ENCODE results near the gene ERGIC3.

ERGIC3 gene

DNA sequence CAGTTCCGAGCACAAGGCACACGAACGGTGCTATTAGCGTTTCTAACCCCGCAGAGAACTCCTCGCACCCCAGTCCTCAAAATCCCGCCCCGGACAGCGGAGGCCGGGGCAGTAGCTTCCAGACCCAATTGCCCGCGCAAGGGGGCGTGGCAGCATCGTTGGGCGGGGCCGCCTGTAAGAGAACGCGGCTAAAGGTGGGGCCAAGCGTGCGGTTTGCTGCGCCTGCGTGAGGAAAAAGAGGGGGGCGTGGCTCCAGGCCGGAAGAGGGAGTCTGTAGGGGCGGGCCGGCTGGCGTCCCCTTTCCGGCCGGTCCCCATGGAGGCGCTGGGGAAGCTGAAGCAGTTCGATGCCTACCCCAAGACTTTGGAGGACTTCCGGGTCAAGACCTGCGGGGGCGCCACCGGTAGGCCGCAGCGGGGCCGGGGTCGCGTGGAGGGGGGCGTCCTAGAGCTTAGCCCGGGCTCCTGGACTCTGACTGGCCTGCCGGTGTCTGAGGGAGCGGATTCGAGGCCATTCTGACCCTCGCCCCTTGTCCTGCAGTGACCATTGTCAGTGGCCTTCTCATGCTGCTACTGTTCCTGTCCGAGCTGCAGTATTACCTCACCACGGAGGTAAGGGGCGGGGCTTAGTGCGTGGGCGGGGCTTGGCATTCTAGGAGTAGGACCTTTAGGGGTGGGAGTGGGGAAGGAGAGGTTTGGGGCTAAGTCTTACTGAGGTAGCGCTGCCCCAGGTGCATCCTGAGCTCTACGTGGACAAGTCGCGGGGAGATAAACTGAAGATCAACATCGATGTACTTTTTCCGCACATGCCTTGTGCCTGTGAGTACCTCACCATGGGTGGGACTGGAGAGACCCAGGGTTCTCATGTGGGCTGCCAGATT, at the start of gene ERGIC3:
Gene ERGIC3, plus strand, starts transcription at position 296 of the 880 bp plus-strand sequence. Its CDS starts 20 bp downstream, at position 316.
- DNase-seq (ENCODE audit: low read depth in 1 of 2, low spot score in 1 of 2): peak; percentile 93 to 96

DNA sequence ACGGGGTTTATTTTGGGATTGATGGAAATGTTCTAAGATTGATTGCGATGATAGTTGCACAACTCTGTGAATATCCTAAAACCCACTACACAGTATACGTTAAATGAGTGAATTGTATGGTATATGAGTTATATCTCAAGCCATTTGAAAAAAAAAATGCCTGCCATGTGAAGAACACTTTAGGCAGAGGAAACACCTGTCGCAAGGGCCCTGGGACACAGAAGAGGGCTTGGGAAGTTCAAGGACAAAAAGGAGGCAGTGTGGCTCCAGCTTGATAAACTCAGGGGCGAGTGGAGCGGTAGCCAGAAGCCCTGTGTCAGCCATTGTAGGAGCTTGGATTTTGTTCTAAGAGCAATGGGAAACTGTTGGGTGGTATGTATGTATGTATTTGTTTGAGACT, 49.5 kb upstream of the ERGIC3 start:
- no peak for DNase-seq (ENCODE audit: low read depth in 1 of 2, low spot score in 1 of 2)

DNA sequence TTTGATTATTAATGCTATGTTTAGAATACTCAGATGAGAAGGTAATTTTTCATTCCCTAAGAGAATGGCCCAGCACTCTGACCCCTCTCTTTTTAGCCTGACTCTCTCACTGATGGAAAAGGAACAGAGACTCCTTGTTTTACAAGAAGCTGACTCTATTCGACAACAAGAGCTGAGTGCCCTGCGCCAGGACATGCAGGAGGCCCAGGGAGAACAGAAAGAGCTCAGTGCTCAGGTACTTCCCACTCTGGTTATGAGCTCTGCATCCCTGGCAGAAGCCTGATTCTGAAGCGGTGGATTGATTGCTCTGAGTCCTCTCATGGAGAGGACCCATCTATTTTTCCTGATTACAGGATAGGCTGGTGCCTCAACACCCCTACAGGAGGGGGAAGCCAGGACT, 45.4 kb upstream of the ERGIC3 start:
- no peak for DNase-seq (ENCODE audit: low read depth in 1 of 2, low spot score in 1 of 2)

DNA sequence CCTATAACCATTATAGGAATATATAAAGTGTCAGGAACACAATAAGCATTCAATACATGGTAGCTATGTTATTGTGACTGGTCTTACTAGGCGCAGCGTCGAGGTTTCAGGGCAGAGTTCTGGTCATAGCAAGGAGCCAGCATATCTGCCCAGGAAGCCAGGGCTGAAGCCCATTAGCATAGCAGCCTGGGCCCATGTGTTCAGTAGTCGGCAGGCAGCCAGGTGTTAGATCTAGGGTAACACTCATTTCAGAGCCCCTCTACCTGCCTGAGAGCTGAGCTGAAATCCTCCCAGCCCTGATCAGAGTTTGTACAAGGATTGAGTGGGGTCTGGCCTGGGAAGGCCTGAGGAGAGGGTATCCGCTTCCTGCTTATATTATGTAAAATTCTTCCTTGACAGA, 44.6 kb upstream of the ERGIC3 start:
- no peak for DNase-seq (ENCODE audit: low read depth in 1 of 2, low spot score in 1 of 2)

DNA sequence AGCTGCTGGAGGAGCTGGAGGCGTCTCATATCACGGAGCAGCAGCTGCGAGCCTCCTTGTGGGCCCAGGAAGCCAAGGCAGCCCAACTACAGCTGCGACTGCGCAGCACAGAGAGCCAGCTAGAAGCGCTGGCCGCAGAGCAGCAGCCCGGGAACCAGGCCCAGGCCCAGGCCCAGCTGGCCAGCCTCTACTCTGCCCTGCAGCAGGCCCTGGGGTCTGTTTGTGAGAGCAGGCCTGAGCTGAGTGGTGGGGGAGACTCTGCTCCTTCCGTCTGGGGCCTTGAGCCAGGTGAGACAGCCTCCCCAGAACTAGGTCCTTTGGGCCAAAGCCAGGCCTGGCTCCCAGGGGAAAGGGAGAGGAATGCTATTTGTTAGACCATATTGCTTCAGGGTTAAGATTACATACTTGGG, 44.1 kb upstream of the ERGIC3 start:
- no peak for DNase-seq (ENCODE audit: low read depth in 1 of 2, low spot score in 1 of 2)

DNA sequence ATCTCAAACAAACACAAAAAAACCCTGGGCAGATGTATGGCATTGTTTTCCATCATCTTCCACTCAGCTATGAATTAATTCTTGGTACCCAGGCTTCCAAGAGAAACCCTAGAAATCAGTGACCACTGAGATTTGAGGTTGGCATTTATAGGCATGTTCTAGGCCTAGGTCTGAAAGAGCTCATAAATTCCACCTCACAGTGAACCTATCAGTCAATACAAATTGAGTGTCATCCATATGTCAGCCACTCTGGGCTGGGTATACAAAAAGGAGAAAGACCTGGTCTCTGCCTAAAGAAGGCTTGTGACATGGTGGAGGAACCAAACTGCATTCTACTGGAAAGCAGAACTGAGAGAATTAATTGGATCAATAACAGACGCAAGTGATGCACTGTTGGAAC, 42.6 kb upstream of the ERGIC3 start:
- DNase-seq (ENCODE audit: low read depth in 1 of 2, low spot score in 1 of 2): no peak

DNA sequence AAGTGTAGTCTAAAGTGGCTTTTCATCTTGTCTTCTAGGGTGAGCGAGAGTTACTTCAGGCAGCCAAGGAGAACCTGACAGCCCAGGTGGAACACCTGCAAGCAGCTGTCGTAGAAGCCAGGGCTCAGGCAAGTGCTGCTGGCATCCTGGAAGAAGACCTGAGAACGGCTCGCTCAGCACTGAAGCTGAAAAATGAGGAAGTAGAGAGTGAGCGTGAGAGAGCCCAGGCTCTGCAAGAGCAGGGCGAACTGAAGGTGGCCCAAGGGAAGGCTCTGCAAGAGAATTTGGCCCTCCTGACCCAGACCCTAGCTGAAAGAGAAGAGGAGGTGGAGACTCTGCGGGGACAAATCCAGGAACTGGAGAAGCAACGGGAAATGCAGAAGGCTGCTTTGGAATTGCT, 39.5 kb upstream of the ERGIC3 start:
- no peak for DNase-seq (ENCODE audit: low read depth in 1 of 2, low spot score in 1 of 2)

DNA sequence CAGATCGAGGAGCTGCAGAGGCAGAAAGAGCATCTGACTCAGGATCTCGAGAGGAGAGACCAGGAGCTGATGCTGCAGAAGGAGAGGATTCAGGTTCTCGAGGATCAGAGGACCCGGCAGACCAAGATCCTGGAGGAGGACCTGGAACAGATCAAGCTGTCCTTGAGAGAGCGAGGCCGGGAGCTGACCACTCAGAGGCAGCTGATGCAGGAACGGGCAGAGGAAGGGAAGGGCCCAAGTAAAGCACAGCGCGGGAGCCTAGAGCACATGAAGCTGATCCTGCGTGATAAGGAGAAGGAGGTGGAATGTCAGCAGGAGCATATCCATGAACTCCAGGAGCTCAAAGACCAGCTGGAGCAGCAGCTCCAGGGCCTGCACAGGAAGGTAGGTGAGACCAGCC, 38.6 kb upstream of the ERGIC3 start:
- DNase-seq (ENCODE audit: low read depth in 1 of 2, low spot score in 1 of 2): no peak

DNA sequence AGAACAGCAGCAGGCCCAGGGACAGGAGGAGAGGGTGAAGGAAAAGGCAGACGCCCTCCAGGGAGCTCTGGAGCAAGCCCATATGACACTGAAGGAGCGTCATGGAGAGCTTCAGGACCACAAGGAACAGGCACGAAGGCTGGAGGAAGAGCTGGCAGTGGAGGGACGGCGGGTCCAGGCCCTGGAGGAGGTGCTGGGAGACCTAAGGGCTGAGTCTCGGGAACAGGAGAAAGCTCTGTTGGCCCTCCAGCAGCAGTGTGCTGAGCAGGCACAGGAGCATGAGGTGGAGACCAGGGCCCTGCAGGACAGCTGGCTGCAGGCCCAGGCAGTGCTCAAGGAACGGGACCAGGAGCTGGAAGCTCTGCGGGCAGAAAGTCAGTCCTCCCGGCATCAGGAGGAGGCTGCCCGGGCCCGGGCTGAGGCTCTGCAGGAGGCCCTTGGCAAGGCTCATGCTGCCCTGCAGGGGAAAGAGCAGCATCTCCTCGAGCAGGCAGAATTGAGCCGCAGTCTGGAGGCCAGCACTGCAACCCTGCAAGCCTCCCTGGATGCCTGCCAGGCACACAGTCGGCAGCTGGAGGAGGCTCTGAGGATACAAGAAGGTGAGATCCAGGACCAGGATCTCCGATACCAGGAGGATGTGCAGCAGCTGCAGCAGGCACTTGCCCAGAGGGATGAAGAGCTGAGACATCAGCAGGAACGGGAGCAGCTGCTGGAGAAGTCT, 37.9 kb upstream of the ERGIC3 start:
- DNase-seq (ENCODE audit: low read depth in 1 of 2, low spot score in 1 of 2): no peak

DNA sequence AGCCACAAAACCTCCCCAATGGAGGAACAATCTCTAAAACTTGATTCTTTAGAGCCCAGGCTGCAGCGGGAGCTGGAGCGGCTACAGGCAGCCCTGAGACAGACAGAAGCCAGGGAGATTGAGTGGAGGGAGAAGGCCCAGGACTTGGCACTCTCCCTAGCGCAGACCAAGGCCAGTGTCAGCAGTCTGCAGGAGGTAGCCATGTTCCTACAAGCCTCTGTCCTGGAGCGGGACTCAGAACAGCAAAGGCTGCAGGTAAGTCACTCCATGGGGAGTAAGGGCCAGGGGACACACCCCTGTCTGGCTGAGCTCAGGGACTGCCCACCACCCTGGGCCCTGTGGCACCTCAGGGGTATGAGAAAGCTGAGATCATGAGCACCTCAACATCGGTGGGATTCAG, 37.1 kb upstream of the ERGIC3 start:
- DNase-seq (ENCODE audit: low read depth in 1 of 2, low spot score in 1 of 2): no peak

DNA sequence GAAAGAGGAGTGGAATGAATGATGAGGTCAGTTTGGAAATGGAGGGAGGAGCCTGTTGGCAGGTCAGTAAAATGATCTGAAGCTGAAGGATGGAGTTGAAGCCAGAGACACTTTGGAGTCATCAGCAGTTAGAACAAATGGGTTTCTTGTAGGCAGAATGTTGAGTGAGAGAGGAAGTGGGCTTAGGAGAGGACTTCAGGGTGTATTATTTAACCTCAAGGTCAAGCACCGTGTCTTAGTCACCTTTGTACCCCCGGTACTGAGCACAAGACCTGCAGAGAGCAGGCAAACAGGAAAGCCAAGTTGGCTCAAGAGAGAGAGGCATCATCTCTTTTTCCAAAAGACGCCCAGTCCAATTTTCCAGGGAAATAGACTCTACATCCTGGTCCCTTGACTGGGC, 35.7 kb upstream of the ERGIC3 start:
- DNase-seq (ENCODE audit: low read depth in 1 of 2, low spot score in 1 of 2): no peak

DNA sequence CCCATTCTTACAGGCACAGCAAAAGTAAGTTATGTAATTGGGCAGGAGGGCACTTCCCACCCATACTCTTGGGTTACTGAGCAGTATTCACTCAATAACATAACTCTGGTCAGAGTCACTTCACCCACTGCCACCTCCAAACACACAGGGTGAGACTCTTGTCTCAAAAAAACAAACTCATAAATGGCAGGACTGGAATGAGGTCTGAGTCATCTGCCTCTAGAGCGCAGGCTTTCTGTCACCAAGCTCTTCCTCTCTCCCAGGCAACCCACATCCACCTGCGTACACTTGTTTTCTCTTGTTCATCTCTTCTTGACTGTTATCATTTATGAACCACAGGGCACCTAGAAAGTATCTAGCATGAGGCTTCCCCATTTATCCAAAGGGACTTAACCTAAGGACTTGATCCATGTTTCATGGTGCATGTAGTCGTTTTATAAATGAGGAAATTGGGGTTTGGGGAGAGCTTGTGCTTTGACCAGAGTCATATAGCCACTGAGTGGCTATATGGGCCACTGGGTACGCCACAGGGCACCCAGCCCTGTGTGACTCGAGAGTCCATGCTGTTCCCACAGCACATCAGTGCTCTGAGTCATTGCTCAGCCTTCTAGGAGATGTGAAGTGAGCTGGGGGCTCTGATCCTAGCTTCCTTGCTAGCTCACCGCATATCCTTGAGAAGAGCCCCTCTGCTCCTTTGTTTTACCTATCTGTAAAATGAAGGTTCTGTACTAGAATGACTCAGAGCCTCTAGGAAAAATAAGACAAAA, 34.8 kb upstream of the ERGIC3 start:
- no peak for DNase-seq (ENCODE audit: low read depth in 1 of 2, low spot score in 1 of 2)

DNA sequence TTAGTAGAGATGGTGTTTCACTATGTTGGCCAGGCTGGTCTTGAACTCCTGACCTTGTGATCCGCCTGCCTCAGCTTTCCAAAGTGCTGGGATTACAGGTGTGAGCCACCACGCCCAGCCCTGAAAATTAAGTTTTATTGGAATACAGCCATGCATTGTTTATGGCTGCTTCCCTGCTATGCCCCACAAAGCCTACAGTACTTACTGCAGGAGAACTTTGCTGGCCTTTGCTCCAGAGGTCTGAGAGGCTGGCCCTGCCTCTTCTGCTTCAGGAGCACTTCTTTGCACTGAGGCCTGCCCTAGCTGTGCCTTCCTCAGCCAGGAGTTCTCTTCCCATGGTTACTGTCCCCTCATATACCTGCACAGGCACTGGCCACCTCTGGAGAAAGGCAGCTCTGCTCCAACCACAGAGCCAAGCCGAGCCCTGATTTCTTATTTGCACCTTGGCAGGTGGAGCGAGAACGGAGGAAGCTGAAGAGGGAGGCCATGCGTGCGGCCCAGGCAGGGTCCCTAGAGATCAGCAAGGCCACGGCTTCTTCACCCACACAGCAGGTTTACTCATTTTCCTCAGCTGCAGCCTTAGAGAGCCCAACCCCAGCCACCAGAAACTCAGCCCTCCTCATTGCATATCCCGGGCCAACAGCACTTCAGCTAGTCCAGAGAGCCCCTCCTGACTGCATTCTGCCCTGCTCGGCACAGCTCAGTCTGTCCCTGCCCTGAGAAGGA, 33.2 kb upstream of the ERGIC3 start:
- DNase-seq (ENCODE audit: low read depth in 1 of 2, low spot score in 1 of 2): no peak

DNA sequence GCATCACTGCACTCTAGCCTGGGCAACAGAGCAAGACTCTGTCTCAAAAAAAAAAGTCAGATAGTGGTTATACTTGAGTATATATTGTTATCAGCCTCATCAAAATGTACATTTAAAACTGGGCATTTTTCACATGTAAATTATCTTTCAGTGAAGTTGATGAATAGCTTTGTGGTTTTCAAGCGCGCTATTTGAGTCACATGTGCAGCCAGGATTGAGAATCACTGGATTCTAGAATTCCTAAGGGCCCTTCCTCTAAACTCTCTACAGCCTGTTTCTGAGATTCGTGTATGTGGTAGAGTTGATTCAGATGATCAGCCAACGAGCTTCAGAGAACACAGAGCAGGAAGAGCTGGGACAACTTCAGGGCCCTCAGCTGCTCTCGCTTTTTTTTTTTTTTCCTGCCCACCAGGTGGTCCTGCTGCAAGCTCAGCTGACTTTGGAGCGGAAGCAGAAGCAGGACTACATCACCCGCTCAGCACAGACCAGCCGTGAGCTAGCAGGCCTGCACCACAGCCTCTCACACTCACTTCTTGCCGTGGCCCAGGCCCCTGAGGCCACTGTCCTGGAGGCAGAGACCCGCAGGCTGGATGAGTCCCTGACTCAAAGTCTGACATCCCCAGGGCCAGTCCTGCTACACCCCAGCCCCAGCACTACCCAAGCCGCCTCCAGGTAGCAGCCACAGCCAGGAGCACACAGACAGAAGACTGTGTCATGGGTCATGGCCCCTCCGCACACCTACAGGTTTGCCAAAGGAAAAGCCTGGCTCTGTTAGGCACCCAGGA, 30.7 kb upstream of the ERGIC3 start:
- DNase-seq (ENCODE audit: low read depth in 1 of 2, low spot score in 1 of 2): no peak

DNA sequence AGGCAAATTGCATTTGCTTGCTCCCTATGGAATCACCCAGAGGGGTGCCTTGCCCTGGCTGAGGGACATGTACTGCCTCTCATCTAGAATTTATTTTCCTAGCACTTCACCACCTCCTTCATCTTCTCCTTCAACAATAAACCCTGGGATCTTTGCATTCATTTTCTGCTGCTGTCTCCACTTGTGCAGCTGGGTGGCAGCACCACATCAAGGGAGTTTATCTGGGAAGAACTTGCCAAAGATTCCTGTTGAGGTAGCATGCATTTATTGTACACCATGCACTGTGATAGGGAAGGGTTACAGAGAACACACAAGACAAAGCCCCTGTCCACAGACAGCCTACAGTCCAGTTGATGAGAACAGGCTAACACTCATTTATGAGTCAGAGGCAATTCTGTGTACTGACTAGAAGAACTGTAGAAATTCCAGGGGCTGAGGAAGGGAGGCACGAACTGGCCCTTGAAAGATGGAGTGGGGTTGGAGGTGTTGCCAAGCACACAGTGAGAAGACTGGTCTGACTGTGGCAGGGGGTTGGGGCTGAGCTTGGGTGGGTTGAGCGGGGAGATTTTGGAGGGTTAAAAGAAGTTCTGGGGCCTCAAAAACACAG, 30.0 kb upstream of the ERGIC3 start:
- DNase-seq (ENCODE audit: low read depth in 1 of 2, low spot score in 1 of 2): no peak

DNA sequence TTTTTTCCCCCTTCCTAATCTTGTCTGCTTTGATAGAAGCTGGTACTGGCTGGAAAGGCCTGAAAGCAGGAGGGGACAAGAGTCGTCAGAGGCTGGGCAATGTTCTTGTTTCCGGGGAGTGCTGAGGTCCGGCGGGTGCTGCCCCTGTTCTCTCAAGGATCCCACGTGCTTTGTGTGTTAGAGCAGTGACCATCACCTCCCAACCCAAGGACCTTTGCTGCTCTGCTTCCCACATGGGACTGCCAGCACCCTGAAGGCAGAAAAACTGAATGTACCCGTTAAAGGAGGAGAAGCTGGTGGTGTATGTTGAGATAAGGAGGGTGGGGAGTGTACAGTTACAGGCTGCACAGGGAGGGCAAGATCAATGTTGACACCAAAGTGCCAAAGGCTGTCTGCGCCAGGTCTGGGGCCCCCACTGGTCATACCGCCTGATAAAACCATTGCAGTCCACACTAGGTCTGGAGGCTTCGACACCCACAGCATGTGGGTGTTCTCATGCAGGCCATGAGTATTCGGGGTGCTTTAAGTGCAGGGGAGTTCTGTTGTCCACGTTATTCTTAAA, 27.4 kb upstream of the ERGIC3 start:
- DNase-seq (ENCODE audit: low read depth in 1 of 2, low spot score in 1 of 2): no peak

DNA sequence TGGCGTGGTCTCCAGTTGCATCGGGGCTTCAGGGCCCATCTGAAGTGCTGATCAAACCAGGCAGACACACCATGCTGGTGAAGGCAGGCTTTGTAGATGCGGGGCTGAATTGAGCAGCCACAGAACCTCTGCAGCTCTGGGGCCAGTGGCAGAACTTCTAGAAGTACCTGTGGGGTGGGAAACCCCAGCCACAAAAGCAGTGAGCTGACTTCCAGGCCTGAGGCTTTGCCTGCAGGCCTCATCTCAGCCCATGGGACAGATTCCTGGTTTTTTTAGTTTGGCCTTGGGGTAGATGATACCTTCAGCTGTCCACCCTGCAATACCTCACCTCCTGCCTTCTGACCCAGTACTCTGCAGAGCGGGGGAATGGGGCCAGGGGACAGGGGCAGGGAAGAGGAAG, 26.5 kb upstream of the ERGIC3 start:
- DNase-seq (ENCODE audit: low read depth in 1 of 2, low spot score in 1 of 2): no peak

DNA sequence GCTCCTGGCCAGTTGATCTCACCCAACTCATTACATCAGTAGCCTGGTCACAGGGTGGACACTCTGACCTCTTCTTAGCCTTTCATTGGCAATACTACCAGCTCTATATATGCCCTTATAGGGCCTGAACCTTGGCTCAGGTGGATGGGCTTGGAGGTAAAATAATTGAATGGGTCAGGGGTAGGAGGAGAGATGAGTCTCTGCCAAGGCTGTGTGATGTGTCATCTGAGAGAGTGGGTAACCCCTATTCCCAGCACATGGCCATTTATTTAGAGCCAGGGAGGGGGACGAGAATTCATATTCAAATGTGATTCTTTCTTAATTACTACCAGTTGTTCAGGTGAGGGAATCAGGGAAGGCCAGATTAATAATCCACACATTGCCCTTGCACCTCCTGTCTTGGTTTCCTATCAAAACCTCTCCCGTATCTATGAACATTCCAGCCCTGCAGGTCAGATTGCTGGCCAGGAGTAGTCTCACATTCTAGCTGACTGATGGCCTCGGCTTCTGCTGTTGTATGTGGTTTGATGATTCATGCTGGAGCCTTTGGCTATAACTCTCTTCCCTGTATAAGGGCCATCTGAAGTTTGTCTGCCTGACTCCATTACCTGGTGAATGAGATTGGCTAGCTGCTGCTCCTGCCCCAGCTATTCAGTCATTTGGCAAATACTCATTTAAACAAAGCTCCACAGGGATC, 25.8 kb upstream of the ERGIC3 start:
- no peak for DNase-seq (ENCODE audit: low read depth in 1 of 2, low spot score in 1 of 2)

DNA sequence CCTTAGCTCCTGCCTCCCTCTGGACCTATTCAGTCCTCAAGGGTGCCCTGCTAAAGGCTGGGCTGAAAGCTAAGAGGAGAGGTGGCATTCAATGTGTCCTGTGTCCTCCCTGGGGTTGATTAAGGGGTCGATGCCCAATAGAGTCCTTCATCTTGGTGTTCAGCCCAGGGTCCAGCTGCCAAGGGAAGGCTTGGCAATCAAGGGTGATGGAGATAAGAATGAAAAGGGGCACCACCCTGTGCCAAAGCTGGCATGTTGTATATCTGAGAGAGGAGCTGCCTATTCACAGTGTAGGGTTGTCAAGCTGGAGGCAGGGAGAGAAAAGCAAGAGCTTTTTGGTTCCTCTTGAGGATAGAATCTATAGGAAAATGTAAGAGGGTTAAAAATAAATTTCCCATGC, 24.8 kb upstream of the ERGIC3 start:
- no peak for DNase-seq (ENCODE audit: low read depth in 1 of 2, low spot score in 1 of 2)
